ENCODE results near the gene TCEANC.
"Not testable (repeated sequence)": the region's sequence is repeated elsewhere in the genome, so short reads cannot be mapped to it uniquely, and the experiment has no call there.

TCEANC gene

GRCh38 chrX:13658602-13659001, 5.7 kb downstream of the TCEANC start:
- peak; percentile 64 for DNase-seq (ENCODE audit: low read depth)

- peak; percentile 81 for DNase-seq (ENCODE audit: low read depth)
Measured at GRCh38 chrX:13659063-13659462, 6.1 kb downstream of the TCEANC start.

GRCh38 chrX:13661735-13662288, 8.9 kb downstream of the TCEANC start:
- DNase-seq (ENCODE audit: low read depth): no peak

- DNase-seq (ENCODE audit: low read depth): peak; percentile 44
Measured at GRCh38 chrX:13662355-13662791, 9.4 kb downstream of the TCEANC start.

DNA sequence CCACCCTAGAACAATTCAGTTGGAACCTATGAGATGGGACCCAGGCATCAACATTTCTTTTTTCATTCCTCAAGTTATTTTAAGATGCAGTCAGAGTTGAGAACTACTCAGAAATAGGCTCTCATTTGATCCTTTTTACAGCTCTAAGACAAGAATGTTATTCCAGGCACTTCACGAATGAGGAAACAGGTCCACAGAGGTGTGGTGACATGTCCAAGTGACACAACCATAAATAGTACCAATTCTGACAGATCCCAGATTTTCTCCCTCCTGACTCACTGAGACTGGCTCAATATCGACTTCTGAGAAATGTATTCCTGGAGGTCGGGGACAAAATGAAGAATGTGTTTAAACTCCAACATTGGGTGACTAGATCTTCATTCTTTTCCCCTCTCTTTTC, 11.1 kb downstream of the TCEANC start:
- DNase-seq (ENCODE audit: low read depth): no peak

DNA sequence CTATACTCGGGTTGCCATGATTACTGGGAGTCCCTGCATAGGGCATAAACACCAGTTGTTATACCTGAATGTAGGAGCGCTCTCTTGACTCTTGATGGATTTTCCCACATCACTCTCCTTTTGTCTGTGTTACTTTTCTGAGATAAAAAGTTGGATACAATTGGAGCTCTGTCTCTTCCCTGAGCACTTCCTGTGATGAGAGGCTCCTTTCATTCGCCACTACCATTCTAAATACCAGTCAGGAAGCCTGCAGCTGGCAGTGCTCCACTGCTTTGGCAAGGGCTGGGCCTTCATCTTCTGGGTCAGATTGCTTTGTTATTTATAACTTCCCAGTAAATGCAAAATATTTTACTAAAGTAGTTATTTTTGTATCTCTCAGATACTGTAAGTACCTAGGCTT, 13.9 kb downstream of the TCEANC start:
- no peak for DNase-seq (ENCODE audit: low read depth)

- DNase-seq (ENCODE audit: low read depth): no peak
Measured at GRCh38 chrX:13667919-13668318, 15.0 kb downstream of the TCEANC start.

DNA sequence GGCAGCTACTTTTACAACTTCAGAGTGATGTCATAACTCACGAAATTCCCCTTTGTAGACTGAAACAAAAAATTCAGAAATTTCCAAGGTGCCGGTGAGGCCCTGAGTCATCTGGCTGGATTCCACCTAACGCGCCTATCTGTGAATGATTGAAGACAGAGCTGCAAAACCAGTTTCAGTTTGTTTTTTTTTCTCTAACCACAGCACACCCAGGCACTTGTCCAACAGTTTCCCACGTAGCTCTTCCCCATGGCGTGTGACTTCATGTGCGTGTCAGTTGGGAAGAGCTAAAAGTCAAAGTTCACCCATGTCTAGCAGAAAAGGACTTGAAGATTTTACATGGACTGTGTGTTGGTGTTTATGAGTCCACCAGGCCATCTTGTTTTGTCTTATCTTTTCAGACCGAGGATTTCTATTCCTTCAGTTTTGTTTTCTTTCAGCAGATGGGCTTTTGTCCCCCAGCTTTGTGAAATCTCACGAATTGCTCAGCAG, 16.4 kb downstream of the TCEANC start:
- peak; percentile 96 for DNase-seq (ENCODE audit: low read depth)

- DNase-seq (ENCODE audit: low read depth): not testable (repeated sequence)
Measured at GRCh38 chrX:13669755-13670154, 16.8 kb downstream of the TCEANC start.

- DNase-seq (ENCODE audit: low read depth): no peak
Measured at GRCh38 chrX:13670197-13670596, 17.3 kb downstream of the TCEANC start.

- DNase-seq (ENCODE audit: low read depth): no peak
Measured at GRCh38 chrX:13673016-13673415, 20.1 kb downstream of the TCEANC start.

- DNase-seq (ENCODE audit: low read depth): no peak
Measured at GRCh38 chrX:13676885-13677284, 23.9 kb downstream of the TCEANC start.

DNA sequence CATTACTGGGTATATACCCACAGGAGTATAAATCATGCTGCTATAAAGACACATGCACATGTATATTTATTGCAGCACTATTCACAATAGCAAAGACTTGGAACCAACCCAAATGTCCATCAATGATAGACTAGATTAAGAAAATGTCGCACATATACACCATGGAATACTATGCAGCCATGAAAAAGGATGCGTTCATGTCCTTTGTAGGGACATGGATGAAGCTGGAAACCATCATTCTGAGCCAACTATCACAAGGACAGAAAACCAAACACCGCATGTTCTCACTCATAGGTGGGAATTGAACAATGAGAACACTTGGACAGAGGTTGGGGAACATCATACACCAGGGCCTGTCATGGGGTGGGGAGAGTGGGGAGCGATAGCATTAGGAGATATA, 26.8 kb downstream of the TCEANC start:
- not testable (repeated sequence) for DNase-seq (ENCODE audit: low read depth)

GRCh38 chrX:13681595-13681994, 28.7 kb downstream of the TCEANC start:
- no peak for DNase-seq (ENCODE audit: low read depth)

DNA sequence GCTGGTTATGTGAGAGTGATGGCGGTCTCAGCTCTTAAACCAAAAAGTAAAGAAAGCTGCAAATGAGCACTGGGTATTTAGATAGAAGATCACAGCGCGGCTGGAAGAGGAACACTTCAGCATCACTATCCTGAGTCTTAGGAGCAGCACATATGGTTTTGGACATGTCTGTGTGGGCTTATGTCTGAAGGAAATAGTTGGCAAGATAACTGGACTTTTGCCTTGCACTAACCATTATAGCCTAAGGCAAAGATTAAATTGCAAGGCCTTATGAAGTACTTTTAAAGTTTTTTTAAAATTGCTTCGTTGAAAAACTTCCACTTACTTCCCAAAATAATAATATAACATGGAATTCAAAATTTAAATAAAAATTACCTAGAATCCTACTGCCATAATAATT, 31.4 kb downstream of the TCEANC start:
- no peak for DNase-seq (ENCODE audit: low read depth)

DNA sequence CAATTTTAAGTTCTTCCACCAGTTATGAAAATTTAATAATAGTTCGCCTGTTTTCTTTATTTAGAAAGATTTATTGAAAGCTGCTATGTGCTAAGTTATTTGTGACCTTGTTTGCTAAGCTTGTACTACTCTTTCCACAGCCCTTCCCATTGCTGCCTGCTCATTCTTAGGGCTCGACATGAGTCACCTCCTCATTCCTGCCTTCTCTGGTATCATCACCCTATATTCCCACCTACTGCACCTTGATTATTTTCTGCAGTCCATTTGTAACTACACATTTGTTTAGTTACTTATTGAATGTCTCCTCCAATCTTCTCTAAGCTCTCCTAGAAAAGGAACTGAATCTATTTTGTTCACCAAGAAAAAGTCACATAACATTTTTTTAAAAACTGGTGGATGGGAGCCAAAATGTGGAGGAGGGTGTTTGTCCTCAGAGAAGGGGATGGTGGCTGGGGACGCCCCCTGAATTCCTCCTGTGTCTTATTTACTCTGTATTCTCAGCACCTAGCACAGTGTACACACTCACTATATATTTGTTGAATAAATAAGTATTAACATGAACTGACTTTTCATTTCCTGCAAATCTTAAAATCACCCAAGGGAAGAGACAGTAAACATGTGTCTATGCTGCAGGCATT, 32.3 kb downstream of the TCEANC start:
- DNase-seq (ENCODE audit: low read depth): peak; percentile 60

- DNase-seq (ENCODE audit: low read depth): no peak
Measured at GRCh38 chrX:13687203-13687602, 34.3 kb downstream of the TCEANC start.

DNA sequence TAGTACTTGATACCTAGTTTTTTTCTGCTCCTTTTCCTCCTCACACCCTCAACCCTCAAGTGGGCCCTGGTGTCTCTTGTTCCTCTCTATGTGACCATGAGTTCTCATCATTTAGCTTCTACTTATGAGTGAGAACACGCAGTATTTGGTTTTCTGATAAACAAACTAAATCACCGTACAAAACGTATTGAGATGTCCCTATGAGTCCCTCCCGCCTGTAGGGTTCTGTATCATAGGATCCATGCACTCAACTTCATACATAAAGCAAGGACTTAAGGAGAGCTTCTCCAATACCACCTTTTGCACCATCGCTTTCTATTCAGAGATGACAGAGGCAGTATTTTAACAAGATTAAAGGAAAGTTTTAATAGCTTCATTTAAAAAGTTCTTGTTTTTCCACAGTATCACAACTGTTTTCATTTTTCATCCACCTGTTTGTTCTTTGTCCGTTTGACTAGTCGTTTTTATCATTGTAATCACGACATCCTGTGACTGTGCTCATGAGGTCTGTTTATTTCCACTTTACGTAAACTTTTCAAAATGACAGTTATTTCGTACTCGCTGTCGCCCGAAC, 35.5 kb downstream of the TCEANC start:
- no peak for DNase-seq (ENCODE audit: low read depth)

DNA sequence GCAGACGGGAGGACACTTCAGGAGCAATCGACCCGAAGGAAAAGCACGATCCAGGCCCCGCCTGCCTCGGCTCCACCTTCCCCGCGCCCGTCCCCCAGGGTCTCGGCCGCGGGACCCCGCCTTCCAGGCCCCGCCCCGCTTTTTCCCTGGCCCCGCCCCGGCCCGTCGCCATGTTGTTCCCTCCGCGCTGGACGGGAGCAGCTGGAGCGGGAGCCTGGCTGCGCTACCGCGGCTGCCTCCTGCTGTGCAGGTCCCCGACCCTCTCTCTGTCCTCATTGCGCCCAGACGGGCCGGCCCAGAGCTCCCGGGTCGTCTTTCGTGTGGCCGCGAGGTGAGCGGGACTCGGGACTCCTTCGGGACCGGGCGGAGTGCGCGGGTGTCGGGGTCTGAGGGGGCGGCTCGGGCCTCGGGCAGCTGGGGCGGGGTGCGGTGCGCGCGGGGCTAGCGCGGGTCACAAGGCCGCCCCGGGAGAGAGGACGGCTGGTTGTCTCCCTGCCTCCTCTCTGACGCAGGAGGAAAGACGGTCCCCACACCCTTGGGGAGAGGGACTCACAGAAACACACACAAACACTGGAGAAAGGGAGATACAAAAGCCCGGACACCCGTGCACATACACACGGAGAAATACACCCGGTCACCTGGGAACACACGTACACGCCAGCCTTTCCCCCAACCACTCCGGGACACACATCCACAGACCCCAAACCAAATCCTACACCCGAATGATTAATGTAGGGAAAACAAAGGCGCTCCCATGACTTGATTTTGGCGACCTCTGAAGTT, 36.2 kb downstream of the TCEANC start, which contains the start of gene RAB9A:
RAB9A (plus strand) TSS at position 171 of the 783 bp plus-strand sequence. CDS start 19,619 bp downstream, outside the sequence.
- peak; percentile 66 for DNase-seq (ENCODE audit: low read depth)

- peak; percentile 25 for DNase-seq (ENCODE audit: low read depth)
Measured at GRCh38 chrX:13689741-13690211, 36.8 kb downstream of the TCEANC start.

- no peak for DNase-seq (ENCODE audit: low read depth)
Measured at GRCh38 chrX:13690836-13691235, 37.9 kb downstream of the TCEANC start.

- no peak for DNase-seq (ENCODE audit: low read depth)
Measured at GRCh38 chrX:13691841-13692371, 39.0 kb downstream of the TCEANC start.
